ENCODE data around the gene AATF.

- TF ChIP-seq POLR2A (IDR thresholded peaks at IDR 0.05) (no peak), CTCF (IDR thresholded peaks at IDR 0.05) (no peak)
Observed at GRCh38 chr17:36937959-36938565, 10.7 kb upstream of the AATF start.

Data from ovary (tissue), 3 donors.